GM19025 (cell line): ENCODE data around the gene PPP5C.
"Not testable (repeated sequence)": the region's sequence is repeated elsewhere in the genome, so short reads cannot be mapped to it uniquely, and the experiment has no call there.

Experiments used
- ATAC-seq: cut with Tn5 transposase; IDR thresholded peaks from one replicate; pipeline ENCODE4 v1.9.1; 2021; ENCODE audit warnings: mild to moderate bottlenecking, low read depth, moderate library complexity; ENCODE audit not compliant: unreplicated experiment

PPP5C gene

GRCh38 chr19:46383171-46383815, 36.4 kb downstream of the PPP5C start:
- no peak for ATAC-seq

GRCh38 chr19:46383846-46384245, 37.0 kb downstream of the PPP5C start:
- no peak for ATAC-seq

DNA sequence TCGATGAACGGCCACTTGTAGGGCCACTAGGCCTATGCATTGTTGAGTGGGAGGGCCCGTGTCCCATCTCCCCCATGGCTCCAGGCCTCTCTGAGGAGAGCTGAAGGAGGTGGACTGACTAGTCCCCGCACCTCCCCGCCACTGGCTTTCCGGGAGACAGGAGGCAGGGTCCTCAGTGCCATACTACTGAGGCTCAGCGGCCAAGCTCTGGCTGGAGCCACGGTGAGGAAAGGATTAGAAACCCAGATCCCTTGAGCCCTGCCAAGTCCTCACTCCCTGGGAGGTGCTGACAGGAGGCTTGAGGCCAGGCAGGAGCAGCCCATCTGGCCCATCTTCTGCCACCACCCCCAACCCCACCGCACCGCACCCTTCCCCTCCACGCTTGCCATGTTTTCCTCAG, 37.5 kb downstream of the PPP5C start:
- no peak for ATAC-seq

DNA sequence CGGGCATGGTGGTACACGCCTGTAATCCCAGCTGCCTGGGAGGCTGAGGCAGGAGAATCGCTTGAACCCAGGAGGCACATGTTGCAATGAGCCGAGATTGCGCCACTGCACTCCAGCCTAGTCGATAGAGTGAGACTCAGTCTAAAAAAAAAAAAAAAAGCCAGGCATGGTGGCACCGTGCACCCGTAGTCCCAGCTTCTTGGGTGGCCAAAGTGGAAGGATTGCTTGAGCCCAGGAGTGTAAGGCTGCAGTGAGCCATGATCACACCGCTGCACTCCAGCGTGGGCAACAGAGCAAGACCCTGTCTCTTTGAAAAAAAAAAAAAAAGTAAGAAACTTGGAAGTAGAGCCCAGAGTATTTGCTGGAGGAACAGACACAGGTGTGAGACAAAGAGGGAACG, 38.7 kb downstream of the PPP5C start:
- ATAC-seq: no peak

- ATAC-seq: no peak
Measured at GRCh38 chr19:46386151-46386550, 39.3 kb downstream of the PPP5C start.

DNA sequence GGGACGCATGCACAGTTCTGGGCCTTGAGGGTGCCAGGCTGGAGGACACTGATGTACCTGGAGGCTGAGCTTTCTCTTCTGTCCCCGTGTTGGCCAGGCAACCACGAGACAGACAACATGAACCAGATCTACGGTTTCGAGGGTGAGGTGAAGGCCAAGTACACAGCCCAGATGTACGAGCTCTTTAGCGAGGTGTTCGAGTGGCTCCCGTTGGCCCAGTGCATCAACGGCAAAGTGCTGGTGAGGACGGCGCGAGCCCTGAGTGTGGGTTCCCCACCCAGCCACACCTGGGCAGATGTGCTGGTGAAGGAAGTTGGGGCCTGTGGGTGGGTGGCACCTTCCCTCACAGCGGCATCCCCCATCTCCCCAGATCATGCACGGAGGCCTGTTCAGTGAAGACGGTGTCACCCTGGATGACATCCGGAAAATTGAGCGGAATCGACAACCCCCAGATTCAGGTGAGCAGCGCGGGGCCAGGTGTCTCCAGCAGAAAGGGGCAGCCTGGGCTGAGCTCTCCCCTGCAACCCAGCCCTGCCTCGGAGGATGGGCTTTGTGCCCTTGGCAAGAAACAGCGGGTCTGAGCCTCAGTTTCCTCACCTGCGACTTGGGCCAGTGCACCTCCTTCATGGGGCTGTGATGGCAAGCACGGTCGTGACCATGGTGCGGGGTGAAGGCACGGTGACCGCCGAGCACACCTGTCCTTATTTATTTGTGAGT, 40.3 kb downstream of the PPP5C start:
- no peak for ATAC-seq

- ATAC-seq: no peak
Measured at GRCh38 chr19:46387713-46388130, 40.8 kb downstream of the PPP5C start.

- no peak for ATAC-seq
Measured at GRCh38 chr19:46388311-46389095, 41.6 kb downstream of the PPP5C start.

DNA sequence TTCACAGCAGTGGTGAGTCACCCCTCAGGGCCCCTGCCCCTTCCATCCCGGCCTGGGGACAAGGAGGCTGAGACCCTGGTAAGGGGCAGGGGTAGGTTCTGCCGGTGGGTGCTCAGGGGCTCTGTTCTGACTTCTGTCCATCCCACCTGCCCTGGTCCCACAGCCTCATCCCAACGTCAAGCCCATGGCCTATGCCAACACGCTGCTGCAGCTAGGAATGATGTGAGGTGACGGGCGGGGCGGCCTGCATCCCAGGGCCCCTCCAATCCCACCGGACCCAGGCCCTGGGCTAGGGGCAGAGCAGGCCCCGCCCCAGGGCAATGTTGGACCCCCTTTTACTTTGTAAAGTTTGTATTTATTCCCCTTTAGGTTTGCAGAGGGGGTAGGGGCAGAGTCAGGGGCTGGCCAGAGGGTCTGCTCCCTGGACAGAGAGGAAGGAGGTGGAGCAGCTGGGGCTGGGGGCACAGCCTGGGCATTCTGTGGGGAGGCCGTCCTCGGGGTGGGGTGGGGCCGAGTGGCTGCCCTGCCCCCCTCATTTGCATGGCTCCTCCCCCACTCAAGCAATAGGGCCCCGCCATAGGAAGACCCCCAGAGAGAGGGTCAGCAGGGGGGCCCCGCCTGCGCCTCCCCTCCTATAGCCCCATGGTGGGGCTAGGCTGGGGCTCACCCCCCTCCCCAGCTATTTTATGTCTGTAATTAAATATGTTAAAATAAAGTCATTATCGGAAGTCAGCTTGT, 43.4 kb downstream of the PPP5C start:
- no peak for ATAC-seq

DNA sequence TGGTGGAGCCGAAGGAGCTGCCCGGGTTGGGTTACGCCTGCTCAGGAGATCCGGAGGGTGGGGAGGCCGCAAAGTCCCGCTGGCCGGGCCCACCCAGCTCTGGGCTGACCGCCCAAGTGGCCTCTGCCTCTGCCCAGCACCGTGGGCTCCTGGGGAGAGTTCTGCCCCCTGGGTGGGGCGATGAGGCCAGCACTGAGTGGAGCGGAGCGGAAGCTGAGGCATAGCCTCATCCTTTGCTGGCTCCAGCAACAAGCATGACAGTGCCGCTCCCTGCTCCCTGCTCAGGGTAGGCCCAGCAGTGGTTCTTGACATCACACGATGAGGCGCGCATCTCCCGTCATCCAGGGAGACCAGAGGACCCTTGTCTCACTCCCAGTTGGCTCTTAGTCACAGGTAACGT, 44.0 kb downstream of the PPP5C start:
- ATAC-seq: no peak

- ATAC-seq: no peak
Measured at GRCh38 chr19:46391296-46392251, 44.7 kb downstream of the PPP5C start.

DNA sequence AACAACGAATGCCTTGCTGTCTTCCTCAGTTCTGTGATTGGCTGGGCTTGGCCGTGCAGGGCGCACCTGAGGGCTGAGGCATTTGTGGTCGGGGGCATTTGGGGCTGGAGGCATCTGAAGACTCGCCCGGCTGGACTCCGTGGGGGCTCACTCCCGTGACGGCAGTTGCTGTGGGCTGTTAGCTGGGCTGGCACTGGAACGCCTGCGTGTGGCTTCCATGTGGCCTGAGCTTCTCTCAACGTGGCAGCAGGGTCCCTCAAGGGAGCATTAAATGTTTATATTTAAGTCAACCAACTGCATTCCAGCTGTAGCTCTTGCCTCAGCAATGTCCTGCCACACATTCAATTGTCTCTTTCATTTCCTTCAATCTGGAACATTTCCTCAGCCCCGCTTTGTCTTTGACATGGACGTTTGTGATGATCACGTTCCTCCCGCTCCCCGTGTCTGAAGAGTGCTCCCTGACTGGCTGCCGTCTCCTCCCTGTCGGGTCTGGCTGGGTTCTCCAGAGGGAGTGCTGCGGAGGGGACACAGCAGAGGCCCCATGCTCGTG, 45.4 kb downstream of the PPP5C start:
- ATAC-seq: no peak

DNA sequence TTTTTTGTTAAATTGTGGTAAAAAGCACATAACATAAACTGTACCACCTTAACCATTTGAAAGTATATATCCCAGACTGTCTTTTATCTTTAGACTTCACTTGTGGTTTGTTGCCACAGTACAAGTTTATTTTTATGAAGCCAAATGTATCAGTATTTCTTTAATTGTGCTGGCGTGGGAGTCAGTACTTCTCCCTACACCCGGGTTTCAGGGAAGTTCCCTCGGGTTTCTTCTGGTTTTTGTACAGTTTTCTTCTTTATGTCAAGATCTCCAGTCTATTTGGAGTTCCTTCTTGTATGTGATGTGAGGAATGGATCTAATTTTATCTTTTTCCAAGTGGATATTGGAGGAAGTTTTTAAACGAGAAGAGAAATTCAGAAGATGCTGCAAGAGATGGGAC, 46.0 kb downstream of the PPP5C start:
- no peak for ATAC-seq

DNA sequence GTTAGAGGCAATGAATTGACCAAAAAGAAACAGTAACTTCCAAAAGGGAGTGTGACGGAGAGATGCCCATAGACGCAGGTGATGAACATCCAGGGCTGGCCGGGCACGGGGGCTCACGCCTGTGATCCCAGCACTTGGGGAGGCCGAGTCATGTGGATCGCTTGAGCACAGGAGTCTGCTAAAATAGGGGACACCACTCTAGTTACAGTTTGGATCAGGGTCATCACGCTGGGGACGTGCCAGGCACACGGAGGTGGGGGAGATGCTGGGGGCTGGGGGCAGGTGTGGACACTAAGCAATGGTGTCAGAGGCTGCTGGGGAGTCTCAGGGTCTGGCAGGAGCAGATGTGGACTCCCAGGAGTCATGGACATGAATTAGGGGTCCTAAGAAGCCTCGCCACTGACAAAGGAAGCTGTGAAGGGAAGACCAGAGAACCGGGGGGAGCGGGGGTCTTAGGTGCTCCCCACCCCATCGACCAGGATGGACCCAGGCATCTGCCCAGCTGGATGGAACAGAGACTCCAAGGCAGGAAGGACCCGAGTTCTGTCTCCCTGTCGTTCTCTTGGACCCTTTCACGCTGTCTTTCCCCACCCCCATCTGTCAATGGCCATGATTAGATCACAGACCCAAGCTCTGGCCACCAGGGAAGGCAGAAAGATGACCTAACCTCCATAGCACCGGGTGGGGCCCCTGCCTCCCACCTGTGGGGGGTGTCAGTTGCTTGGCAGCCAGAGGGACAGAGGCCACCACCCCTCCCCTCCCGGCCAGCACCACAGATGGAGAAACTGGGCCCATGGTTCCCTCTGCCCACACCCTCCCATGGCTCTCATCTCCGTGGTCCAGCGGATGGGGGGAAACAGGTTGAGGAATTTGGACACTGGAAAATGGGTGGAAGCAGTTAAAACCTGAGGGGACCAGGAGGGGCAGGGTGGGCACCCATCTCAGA, 46.8 kb downstream of the PPP5C start:
- no peak for ATAC-seq

GRCh38 chr19:46394402-46394797, 47.5 kb downstream of the PPP5C start:
- ATAC-seq: no peak

DNA sequence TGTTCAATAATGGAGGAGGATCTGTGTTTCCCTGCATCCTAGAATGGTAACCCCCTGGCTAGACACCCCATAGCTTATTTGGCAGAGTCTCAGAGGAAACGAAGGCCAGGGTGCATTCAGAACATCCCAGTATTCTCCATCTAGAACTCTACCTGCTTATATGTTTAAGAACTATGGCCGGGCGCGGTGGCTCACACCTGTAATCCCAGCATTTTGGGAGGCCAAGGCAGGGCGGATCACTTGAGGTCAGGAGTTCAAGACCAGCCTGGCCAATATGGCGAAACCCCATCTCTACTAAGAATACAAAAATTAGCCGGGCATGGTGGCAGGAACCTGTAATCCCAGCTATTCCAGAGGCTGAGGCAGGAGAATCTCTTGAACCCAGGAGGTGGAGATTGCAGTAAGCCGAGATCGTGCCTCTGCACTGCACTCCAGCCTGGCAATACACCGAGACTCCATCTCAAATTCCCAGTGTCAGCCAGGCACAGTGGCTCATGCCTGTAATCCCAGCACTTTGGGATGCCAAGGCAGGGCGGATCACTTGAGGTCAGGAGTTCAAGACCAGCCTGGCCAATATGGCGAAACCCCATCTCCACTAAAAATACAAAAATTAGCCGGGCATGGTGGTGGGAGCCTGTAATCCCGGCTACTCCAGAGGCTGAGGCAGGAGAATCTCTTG, 51.1 kb downstream of the PPP5C start:
- ATAC-seq: not testable (repeated sequence)

DNA sequence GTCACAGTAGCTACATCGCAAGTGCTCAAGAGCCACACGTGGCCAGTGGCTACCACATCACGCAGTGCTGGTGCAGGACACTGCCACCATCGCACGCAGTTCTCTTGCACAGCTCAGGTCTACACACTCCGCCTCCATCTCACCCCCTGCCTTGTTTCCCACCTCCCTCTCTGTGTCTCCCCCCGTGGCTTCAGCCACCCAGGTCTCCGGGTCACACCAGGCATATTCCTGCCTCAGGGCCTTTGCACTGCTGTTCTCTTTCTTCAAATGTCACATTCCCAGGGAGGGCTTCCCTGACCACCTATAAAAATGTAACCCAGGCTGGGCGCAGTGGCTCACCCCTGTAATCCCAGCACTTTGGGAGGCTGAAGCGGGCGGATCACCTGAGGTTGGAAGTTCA, 55.8 kb downstream of the PPP5C start:
- no peak for ATAC-seq
